ENCODE measurements around the gene C2. TPM values are rescaled to one million over a fixed set of nuclear protein-coding genes. Genes with fewer than 3 reads are reported as not detected.
A peak's percentile ranks its signal among the peaks of the same experiment; 100 is the strongest.

Gene C2
- 10 to 100 TPM in 2 of 3 donors, 1 to 10 TPM in 1; 5.5 to 33.7 (median 17.9) TPM for total RNA-seq
- long read RNA-seq, donor 1, transcript C2-201 (18 exons, 2,850 nt): major isoform, 6 of 14 reads
- long read RNA-seq, donor 1, partial matches to known transcripts: 0 of 14 reads
- long read RNA-seq, donor 1, other reads (novel, unspliced or antisense): 3 of 14 reads
- long read RNA-seq, donor 2, transcript C2-206 (16 exons, 2,434 nt): minor isoform, 7 of 24 reads
- long read RNA-seq, donor 2, transcript C2-201 (18 exons, 2,850 nt): major isoform, 9 of 24 reads
- long read RNA-seq, donor 2, partial matches to known transcripts: 1 of 24 reads
- long read RNA-seq, donor 2, other reads (novel, unspliced or antisense): 5 of 24 reads

DNA sequence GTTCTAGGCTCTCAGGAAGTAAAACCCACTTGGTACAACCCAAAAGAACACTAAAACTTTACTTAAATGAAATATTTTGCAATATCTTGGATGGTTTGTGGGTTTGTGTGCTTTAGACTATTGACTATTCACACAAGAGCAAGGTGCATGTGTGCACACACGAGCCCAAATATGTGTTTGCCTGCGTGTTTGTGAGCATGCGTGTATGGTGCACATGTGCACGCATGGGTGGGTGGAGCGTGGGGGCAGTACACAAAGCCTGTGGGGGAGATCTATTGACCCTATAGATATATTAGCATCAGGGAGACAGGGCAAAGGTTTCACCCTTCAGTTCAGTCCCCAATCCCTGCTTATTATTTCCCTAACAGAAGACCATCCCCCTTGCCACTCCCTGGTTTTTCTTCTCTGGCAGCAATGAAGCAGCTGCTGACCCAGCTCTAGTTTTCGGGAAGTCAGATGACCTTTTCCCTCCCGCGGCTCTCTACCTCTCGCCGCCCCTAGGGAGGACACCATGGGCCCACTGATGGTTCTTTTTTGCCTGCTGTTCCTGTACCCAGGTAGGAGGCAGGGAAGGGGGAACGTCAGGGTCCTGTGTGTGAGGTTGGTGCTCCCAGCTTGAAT is at the start of gene C2:
TSS of gene C2 (plus strand) at position 476 of the 621 bp plus-strand sequence. CDS start at position 512, 36 bp downstream.
- H3K36me3 ChIP-seq (ENCODE audit: low read depth): no peaks in the 10 kb centered on the region
- DNase-seq: no peak
- intact Hi-C loops (cut with DNase I, micrococcal nuclease): no loop called here
- TF ChIP-seq, protein P1, sequence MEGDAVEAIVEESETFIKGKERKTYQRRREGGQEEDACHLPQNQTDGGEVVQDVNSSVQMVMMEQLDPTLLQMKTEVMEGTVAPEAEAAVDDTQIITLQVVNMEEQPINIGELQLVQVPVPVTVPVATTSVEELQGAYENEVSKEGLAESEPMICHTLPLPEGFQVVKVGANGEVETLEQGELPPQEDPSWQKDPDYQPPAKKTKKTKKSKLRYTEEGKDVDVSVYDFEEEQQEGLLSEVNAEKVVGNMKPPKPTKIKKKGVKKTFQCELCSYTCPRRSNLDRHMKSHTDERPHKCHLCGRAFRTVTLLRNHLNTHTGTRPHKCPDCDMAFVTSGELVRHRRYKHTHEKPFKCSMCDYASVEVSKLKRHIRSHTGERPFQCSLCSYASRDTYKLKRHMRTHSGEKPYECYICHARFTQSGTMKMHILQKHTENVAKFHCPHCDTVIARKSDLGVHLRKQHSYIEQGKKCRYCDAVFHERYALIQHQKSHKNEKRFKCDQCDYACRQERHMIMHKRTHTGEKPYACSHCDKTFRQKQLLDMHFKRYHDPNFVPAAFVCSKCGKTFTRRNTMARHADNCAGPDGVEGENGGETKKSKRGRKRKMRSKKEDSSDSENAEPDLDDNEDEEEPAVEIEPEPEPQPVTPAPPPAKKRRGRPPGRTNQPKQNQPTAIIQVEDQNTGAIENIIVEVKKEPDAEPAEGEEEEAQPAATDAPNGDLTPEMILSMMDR (IDR thresholded peaks at IDR 0.05): no peak
- H3K9me3 ChIP-seq: no peaks in the 10 kb centered on the region
- H3K4me3 ChIP-seq: no peak within 1 kb of the TSS
- peak; percentile 71 for ATAC-seq
- no peaks in the 10 kb centered on the region for H3K4me1 ChIP-seq (ENCODE audit: low read depth)

DNA sequence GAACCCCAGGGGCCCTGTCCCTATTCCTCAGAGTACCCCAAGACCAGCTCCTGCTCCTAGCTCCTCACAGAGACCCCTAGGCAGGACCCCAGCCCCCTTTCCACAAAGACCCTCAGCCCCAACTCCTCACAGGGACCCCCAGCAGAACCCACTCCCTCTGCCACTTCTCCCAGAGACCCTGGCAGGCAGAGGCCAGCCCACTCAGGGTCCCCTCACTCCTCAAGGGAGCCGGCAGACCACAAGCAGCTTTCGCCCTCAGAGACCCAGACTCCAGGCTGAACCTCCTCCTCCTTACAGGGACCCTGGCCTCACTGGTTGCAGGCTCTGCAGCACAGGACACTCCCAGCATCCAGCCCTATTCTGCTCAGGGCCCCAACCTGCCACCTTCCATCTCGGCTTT is 49.3 kb upstream of the C2 start:
- H3K4me1 ChIP-seq (ENCODE audit: low read depth): peaks cover 32% of the 10 kb centered on the region
- peak; percentile 3 for ATAC-seq
- no peak for DNase-seq

DNA sequence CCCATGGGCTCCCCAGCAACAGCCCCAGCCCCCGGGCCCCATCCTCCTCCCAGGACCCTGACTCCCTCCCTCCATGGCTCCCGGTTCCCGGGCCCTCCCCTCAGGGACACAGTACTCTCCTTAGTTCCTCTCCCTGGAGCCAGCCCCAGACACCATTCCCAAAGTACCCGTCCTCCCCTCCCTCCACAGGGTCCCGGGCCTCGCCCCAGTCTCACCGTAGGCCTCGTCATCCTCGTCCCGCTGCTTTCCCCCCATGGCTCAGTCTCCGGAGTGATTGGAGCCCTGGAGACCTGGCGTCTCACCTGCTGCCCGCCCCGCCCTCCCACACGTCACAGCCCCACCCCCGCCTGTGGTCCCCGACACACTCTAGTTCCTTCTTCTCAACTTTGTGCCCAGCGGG is 48.8 kb upstream of the C2 start, which contains the start of gene SLC44A4:
TSS of gene SLC44A4 (minus strand) at position 272 of the 400 bp plus-strand sequence. CDS start at position 255, 17 bp downstream.
- no peaks in the 10 kb centered on the region for H3K9me3 ChIP-seq
- DNase-seq (peak; percentile 78 to 83 (median 83)), ATAC-seq (peak; percentile 60)
- peaks cover 8% of the 10 kb centered on the region for H3K36me3 ChIP-seq (ENCODE audit: low read depth)
- H3K4me3 ChIP-seq: peak within 1 kb of the TSS; percentile 42
- TF ChIP-seq, protein P1 (IDR thresholded peaks at IDR 0.05): no peak
- intact Hi-C loops (cut with DNase I, micrococcal nuclease): no loop called here
- peaks cover 32% of the 10 kb centered on the region for H3K4me1 ChIP-seq (ENCODE audit: low read depth)

More for the DNA sequence above, 49.3 kb upstream of the C2 start:
- intact Hi-C loops (cut with DNase I, micrococcal nuclease): no loop called here
- Histone ChIP-seq H3K4me3 (peak overlapping the region; percentile 42), H3K9me3 (no peaks in the 10 kb centered on the region), H3K36me3 (ENCODE audit: low read depth) (peaks cover 8% of the 10 kb centered on the region)
- TF ChIP-seq, protein P1 (IDR thresholded peaks at IDR 0.05): no peak

DNA sequence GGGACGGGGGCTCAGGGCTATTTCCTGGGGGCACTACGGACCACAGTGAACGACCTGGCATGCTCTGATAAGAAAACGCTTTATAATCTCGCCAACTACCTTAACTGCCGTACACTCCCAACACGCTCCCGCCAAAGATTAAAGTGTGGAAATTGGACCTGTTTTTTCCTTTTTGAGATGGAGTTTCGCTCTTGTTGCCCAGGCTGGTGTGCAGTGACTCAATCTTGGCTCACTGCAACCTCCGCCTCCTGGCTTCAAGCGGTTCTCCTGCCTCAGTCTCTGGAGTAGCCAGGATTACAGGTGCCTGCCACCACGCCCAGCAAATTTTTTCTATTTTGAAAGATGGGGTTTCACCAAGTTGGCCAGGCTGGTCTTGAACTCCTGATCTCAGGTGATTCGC is 48.4 kb upstream of the C2 start:
- H3K9me3 ChIP-seq: no peaks in the 10 kb centered on the region
- ATAC-seq (no peak), DNase-seq (no peak)
- H3K36me3 ChIP-seq (ENCODE audit: low read depth): peaks cover 8% of the 10 kb centered on the region
- H3K4me3 ChIP-seq: no peak overlapping the region
- intact Hi-C loops (cut with DNase I, micrococcal nuclease): no loop called here
- peaks cover 32% of the 10 kb centered on the region for H3K4me1 ChIP-seq (ENCODE audit: low read depth)
- TF ChIP-seq, protein P1 (IDR thresholded peaks at IDR 0.05): no peak

DNA sequence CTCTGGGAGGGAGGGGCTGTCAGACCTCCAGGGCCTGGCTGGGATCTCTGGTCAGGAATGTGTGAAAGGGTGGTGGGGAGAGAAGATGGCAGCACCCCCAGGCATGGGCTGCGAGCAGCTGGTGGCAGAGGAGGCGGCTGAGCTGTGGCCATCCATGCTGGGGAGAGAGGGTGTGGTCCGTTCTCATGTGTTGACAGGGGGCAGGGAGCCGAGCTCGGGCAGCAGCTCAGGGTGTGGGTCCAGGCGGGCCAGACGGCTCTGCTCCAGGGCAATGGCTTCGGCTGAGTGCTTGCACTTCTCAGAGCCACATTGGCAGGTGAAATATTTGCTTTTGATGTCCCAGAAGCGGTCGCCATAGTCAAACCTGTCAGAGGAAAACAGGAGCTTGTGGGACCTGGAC is 47.6 kb upstream of the C2 start:
- no peak overlapping the region for H3K4me3 ChIP-seq
- TF ChIP-seq, protein P1 (IDR thresholded peaks at IDR 0.05): no peak
- no peaks in the 10 kb centered on the region for H3K9me3 ChIP-seq
- DNase-seq: peak in 2 of 3 donors; percentile 61 to 66
- peaks cover 26% of the 10 kb centered on the region for H3K4me1 ChIP-seq (ENCODE audit: low read depth)
- ATAC-seq: no peak
- peaks cover 8% of the 10 kb centered on the region for H3K36me3 ChIP-seq (ENCODE audit: low read depth)
- intact Hi-C loops (cut with DNase I, micrococcal nuclease): no loop called here
